Measurements from ENCODE around the gene PDE3B.
"Not testable (repeated sequence)": the region's sequence is repeated elsewhere in the genome, so short reads cannot be mapped to it uniquely, and the experiment has no call there.

Gene PDE3B

GRCh38 chr11:14819596-14819995 is 176.0 kb downstream of the PDE3B start:
- no peak for DNase-seq

- DNase-seq = no peak
These were observed 177.4 kb downstream of the PDE3B start for GRCh38 chr11:14821031-14821430.

DNA sequence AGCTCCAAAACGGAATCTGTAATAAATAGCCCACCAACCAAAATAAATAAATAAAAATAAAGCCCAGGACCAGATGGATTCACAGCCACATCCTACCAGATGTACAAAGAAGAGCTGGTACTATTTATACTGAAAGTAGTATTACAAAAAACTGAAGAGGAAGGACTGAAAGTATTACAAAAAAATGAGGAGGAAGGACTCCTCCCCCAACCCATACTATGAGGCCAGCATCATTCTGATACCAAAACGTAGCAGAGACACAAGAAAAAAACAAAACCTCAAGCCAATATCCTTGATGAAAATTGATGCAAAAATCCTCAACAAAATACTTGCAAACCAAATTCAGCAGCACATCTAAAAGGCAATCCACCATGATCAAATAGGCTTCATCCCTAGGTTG is 183.0 kb downstream of the PDE3B start:
- no peak for DNase-seq

DNA sequence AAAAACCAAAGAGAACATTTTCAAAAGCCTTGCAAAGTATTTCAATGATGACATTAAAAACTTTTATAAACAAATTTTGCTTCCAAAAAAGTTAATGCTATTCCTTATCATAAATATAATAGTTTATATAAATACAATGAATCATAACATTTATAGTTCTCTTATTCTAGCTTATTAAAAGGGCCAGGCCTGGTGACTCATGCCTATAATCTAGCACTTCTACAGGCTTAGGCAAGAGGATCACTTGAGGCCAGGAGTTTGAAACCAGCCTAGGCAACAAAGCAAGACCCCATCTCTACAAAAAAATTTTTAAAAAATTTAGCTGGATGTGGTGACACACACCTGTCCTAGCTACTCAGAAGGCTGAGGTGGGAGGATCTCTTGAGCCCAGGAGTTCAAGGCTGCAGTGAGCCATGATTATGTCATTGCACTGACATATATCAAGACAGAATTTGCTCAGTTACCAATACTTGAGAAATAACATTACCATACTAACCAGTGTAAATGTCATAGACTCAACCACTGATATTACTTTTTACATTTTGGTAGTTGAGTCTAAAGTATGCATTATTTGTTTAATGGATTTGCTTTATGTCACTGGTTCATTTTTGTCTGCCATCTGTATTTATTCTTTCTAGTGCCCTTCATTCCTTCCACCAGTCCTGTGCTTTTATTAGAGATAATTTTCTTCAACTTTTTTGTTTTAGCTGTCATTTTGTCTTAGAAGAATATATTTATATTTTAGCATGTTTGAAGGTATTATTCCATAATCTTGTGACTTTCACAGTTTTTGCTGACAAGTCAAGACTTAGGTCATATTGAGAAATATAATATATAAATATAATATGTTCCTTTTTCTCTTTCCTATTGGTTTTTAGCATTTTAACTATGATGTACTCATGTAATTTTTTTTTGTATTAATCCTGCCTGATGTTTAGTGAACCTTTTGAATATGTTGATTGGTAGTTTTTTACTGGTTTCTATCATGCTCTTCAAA is 192.2 kb downstream of the PDE3B start:
- no peak for DNase-seq

GRCh38 chr11:14842002-14842401 is 198.4 kb downstream of the PDE3B start:
- DNase-seq = no peak

- DNase-seq = no peak
These were observed 209.1 kb downstream of the PDE3B start for GRCh38 chr11:14852571-14853177.

DNA sequence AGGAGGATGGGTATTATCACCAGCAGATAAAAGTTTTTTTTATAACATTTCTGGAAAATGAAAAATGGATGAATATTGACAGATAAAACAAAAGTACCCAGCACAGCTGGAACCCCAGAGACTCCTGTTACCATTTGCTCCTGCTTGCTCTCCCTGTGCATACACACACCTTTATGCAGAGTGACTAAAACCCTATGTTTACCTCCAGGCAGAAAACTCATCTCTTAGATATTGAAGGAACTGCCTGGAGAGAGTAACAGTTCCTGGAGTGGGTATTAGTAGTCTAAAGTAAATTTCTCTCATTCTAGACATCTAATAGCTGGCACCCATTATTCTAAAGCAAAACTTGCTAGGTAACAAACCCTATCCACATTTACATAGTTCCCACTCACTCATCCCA is 210.5 kb downstream of the PDE3B start:
- DNase-seq = no peak

DNA sequence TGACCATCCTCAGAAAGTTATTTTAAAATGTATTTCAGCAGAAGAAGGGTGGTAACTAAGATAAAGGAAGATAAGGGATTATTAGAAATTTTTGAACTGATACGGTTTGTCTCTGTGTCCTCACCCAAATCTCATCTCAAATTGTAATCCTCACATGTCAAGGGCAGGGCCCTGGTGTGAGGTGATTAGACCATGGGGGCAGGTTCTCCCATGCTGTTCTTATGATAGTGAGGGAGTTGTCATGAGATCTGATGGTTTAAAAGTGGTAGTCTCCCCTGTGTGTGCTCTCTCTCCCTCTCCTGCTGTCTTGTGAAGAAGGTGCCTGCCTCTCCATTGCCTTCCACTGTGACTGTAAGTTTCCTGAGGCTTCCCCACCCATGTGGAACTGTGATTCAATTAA is 212.3 kb downstream of the PDE3B start:
- DNase-seq = no peak

GRCh38 chr11:14857621-14858020 is 214.0 kb downstream of the PDE3B start:
- no peak for DNase-seq

DNA sequence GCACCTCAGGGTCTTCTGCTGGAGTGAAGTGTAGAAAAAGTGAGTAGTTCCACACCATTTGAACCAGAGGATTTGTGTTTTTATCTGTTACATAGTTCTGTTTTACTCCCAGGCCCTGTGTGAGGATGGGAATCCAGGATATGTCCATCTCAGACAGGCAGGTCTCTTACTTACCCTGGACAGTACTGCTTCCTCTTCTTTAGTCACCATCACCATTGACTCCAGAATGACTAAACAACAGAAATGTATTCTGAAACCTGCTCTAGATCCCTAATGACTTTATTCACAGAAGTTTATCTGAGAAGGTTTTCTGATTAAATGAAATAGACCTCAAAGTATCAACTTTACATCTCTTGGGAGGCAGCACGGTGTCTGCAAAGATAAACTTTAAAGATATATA is 214.8 kb downstream of the PDE3B start:
- DNase-seq = no peak

- DNase-seq = no peak
These were observed 216.9 kb downstream of the PDE3B start for GRCh38 chr11:14860511-14860910.

DNA sequence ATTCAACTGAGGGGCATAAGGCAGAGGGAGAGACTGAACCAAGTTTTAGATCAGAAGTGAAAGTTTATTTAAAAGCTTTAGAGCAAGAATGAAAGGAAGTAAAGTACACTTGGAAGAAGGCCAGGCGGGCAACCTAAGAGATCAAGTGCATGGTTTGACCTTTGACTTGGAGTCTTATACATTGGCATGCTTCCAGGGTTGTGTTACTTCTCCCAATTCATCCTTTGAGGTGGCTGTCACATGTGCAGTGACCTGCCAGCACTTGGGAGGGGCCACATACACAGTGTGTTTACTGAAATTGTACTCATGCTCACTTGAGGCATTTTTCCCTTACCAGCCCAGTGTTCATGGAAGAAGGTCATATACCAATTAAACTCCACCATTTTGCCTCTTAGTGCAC is 218.1 kb downstream of the PDE3B start:
- DNase-seq = no peak

DNA sequence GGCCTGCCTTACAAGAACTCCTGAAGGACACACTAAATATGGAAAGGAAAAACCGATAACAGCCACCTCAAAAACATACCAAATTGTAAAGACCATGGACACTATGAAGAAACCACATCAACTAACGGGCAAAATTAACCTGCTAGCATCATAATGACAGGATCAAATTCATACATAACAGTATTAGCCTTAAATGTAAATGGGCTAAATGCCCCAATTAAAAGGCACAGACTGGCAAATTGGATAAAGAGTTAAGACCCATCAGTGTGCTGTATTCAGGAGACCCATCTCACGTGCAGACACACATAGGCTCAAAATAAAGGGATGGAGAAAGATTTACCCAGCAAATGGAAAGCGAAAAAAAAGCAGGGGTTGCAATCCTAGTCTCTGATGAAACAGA is 220.2 kb downstream of the PDE3B start:
- not testable (repeated sequence) for DNase-seq

DNA sequence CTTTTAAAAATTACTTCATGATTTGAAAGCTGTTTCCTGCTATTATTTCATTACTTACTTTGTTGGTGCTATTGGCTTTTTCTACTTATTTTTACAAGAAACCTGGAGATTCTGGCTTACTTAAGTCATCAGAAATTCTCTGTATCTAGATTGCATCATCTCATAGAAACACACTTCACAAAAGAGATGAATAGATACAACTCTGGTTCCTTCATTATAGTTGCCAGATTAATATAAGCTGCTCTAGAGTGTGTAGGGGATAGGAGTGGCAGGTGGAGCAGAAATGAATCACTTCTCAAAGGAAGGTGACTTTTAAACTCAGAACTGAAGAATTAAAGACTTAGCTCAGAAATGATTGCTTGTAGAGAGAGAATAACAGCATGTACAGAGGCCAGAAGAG is 228.4 kb downstream of the PDE3B start:
- no peak for DNase-seq

- no peak for DNase-seq
These were observed 230.0 kb downstream of the PDE3B start for GRCh38 chr11:14873632-14874031.

GRCh38 chr11:14875163-14875562 is 231.6 kb downstream of the PDE3B start:
- no peak for DNase-seq

DNA sequence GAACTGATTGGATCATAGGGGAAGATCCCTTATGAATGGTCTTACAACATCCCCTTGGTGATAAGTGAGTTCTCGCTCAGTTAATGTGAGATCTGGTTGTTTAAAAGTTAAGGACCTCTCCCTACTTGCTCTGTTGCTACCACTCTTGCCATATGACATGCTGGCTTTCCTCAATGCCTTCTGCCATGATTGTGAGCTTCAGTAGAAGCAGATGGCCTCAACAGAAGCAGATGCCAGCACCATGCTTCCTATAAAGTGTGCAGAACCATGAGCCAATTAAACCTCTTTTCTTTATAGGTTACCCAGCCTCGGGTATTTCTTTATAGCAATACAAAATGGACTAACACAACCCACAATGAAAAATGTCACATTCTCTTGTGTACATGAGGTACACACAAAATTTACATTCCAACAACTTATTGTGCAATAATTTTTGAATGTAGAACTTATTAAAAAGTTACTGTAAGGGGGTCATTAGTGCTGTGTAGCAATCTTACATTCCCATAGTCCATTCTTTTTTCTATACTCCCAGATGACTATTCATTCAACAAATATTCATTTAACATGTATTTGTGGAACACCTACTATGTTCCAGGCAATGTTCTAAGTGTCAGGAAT is 238.1 kb downstream of the PDE3B start:
- no peak for DNase-seq

DNA sequence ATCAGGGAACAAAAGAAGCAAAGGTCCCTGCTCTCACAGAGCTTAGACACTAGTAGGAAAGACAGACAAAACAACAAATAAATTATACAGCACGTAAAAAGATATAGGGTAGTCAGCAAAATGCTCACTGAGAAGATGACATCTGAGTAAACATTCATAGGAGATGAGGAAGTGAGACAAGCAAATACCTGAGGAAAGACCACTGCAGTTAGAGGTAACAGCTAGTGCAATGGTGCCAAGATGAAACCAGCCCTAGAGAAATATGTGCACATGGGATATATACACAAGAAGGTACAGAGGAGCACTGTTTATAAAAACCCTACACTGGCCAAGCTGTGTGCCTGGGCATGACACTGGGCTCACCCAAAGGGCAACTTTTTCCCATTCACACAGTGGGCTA is 238.6 kb downstream of the PDE3B start:
- DNase-seq = no peak

DNA sequence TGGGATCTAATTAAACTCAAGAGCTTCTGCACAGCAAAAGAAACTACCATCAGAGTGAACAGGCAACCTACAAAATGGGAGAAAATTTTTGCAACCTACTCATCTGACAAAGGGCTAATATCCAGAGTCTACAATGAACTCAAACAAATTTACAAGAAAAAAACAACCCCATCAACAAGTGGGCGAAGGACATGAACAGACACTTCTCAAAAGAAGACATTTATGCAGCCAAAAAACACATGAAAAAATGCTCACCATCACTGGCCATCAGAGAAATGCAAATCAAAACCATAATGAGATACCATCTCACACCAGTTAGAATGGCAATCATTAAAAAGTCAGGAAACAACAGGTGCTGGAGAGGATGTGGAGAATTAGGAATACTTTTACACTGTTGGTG is 240.1 kb downstream of the PDE3B start:
- DNase-seq = not testable (repeated sequence)

DNA sequence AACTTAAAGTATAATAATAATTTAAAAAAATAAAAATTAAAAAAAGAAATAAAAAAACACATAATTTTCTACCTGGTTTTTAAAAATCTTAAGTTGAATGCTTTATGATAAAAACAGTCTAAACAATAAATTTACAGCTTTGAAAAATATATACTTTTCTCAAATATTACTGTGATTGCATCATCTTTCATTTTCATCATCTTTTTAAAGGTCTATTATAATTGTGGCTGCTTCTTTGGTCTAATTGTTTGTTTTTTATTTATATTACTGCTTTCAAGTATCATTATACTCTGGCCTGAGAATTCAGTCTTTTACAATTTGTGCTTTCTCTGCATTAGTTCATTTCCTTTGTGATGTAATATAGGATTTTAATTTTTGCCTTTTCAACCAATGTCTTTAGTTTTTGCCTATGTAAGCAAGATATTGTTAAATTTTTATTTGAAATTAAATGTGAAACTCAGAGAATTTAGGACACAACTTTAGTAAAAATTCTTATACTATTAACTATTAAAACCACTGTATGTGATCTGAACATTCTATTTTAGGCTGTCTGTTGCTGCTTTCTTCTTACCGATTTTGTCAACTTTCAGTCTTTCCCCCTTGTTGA is 241.2 kb downstream of the PDE3B start:
- DNase-seq = no peak

DNA sequence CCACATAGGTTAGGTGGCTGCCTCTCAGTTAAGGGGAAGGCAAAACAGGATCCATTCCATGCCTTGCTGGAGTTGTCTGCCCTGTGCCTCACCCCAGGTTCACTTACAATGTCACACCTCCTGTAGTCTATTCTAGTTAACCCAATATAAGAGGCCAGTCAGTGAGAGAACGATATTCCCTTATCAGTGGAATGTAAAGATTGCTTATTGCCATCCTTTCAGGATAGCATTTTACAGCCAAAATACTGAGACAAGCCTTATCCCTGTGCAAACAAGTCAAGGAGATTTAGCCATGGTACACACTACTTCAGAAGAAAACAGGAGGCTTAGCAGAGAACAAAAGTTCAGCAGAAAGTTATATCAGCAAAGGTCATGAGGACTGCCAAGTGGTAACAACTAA is 242.9 kb downstream of the PDE3B start:
- DNase-seq = no peak

DNA sequence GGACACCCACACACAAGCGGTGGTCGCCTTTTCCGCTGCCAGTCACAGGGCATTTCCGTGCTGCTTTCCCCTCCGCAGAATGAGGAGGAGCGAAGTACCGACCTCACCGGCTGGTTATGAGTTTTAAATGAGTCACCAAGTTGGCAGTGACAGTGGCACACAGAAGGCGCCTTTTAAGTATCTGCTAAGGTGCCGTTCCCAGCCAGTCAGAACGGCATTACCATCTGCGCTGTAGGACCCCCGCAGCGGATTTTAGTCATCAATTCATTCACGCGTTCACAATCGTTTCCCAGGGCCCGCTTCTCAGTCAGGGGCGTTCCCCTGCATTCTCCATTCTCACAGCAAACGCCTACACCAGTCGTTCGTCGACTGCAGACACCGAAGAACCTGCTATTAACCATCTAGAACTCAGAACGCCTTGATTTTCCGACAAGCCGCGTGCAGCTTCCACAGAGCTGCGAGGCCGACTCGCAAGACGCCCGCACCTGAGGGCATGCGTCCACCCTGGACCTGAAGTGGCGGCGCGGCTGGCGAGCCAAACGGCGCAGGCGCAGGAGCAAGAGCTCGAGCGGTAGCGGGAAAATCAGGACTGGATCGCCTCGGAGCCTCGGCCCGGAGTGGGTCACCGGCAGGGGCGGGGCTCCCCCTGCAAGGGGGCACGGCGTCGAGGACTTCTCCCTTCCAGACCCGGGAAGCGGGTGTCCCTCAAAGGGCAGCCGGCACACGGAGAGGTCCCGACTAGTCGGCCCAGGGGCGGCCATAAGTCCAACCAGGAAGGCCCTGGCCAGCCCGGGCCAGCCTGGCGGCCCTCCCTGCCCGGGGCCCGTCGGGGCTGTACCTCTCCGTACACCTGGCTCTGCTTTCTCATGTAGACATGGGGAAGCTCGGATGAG is 247.8 kb downstream of the PDE3B start:
- peak; percentile 81 for DNase-seq

Measured in HCEC 1CT (cell line).